Neural cell (in vitro differentiated cells): Measurements from ENCODE around the gene ZNF593. TPM values are rescaled to one million over a fixed set of nuclear protein-coding genes. Genes with fewer than 3 reads are reported as not detected.

Experiments used
- H2AFZ ChIP-seq: fragments of 200-600, 300-800 bp; sonication (generic), shearing (Covaris generic); 2 replicates; pipeline ENCODE4 v1.6.0; 2014; ENCODE audit warnings: low read depth, mild to moderate bottlenecking, antibody characterized with exemption, low read length, moderate library complexity
- H3F3A ChIP-seq: fragments of 200-600 bp; shearing (Covaris generic); 2 replicates; pipeline ENCODE4 v1.6.1; 2016; ENCODE audit warnings: mild to moderate bottlenecking, moderate library complexity, mixed read lengths, antibody characterized with exemption, low read length; ENCODE audit not compliant: insufficient read depth, poor library complexity, severe bottlenecking
- H3K27ac ChIP-seq: fragments of 200-600, 300-800 bp; sonication (generic), shearing (Covaris generic); 2 replicates; pipeline ENCODE4 v1.5.1; 2014; ENCODE audit warnings: mild to moderate bottlenecking, low read length, moderate library complexity
- H3K27me3 ChIP-seq: fragments of 300-800, 200-600 bp; sonication (generic), shearing (Covaris generic); 2 replicates; pipeline ENCODE4 v1.6.0; 2014; ENCODE audit warnings: mild to moderate bottlenecking, low read depth, low read length, moderate library complexity; ENCODE audit not compliant: insufficient read depth
- H3K36me3 ChIP-seq: fragments of 300-800, 200-600 bp; sonication (generic), shearing (Covaris generic); 2 replicates; pipeline ENCODE4 v1.5.1; 2014; ENCODE audit warnings: mild to moderate bottlenecking, antibody characterized with exemption, low read length, moderate library complexity; ENCODE audit not compliant: insufficient read depth
- H3K4me2 ChIP-seq: fragments of 300-800, 200-600 bp; sonication (generic), shearing (Covaris generic); 2 replicates; pipeline ENCODE4 v1.6.0; 2014; ENCODE audit warnings: mild to moderate bottlenecking, low read length
- H3K4me3 ChIP-seq: fragments of 300-800, 200-600 bp; sonication (generic), shearing (Covaris generic); 2 replicates; pipeline ENCODE4 v1.5.1; 2014; ENCODE audit warnings: mild to moderate bottlenecking, low read length, moderate library complexity
- H3K79me2 ChIP-seq: fragments of 200-600 bp; shearing (Covaris generic); replicated peaks from 2 replicates; pipeline ENCODE4 v1.6.0; 2014; ENCODE audit warnings: mild to moderate bottlenecking, low read length, moderate library complexity; ENCODE audit not compliant: insufficient read depth
- H3K9ac ChIP-seq: fragments of 300-800, 200-600 bp; sonication (generic), shearing (Covaris generic); 2 replicates; pipeline ENCODE4 v1.6.1; 2016; ENCODE audit warnings: mild to moderate bottlenecking, low read length, mixed read lengths
- H3K9me2 ChIP-seq: fragments of 200-600 bp; shearing (Covaris generic); 2 replicates; pipeline ENCODE4 v1.6.1; 2016; ENCODE audit warnings: mild to moderate bottlenecking, low read length, mixed read lengths; ENCODE audit not compliant: insufficient read depth
- H3K9me3 ChIP-seq: fragments of 200-600, 300-800 bp; sonication (generic), shearing (Covaris generic); 2 replicates; pipeline ENCODE4 v1.6.1; 2016; ENCODE audit warnings: mild to moderate bottlenecking, mixed run types, low read length, moderate library complexity, mixed read lengths
- H4K20me1 ChIP-seq: fragments of 200-600 bp; shearing (Covaris generic); 2 replicates; pipeline ENCODE4 v1.6.1; 2016; ENCODE audit warnings: mild to moderate bottlenecking, mixed run types; ENCODE audit not compliant: insufficient read depth
- EP300 ChIP-seq: fragments of 450-650 bp; conservative IDR thresholded peaks from 2 replicates; pipeline ENCODE4 v1.6.1; 2014; ENCODE audit warnings: antibody characterized with exemption, mild to moderate bottlenecking, moderate library complexity; ENCODE audit not compliant: poor library complexity, severe bottlenecking
- EZH2 ChIP-seq: fragments of 200-600, 300-800 bp; shearing (Covaris generic), sonication (generic); IDR thresholded peaks from 2 replicates; pipeline ENCODE4 v1.6.1; 2014; ENCODE audit warnings: antibody characterized with exemption, low read length, borderline replicate concordance, mild to moderate bottlenecking; ENCODE audit not compliant: insufficient read depth, poor library complexity, severe bottlenecking
- MXI1 ChIP-seq: fragments of 450-650 bp; conservative IDR thresholded peaks from 2 replicates; pipeline ENCODE4 v1.6.1; 2014; ENCODE audit warnings: antibody characterized with exemption, mild to moderate bottlenecking; ENCODE audit not compliant: poor library complexity, severe bottlenecking
- POLR2AphosphoS5 ChIP-seq: IDR thresholded peaks from 2 replicates; pipeline ENCODE4 v1.6.1; 2012
- RAD21 ChIP-seq: fragments of 450-650 bp; conservative IDR thresholded peaks from 2 replicates; pipeline ENCODE4 v1.6.1; 2014; ENCODE audit warnings: antibody characterized with exemption, mild to moderate bottlenecking, moderate library complexity
- SMC3 ChIP-seq: fragments of 450-650 bp; conservative IDR thresholded peaks from 2 replicates; pipeline ENCODE4 v1.6.1; 2014; ENCODE audit warnings: antibody characterized with exemption, mild to moderate bottlenecking, moderate library complexity; ENCODE audit not compliant: poor library complexity
- TAF1 ChIP-seq: IDR thresholded peaks from 2 replicates; pipeline ENCODE4 v1.6.1; 2012; ENCODE audit warnings: low read depth
- polyA plus RNA-seq: library from polyadenylated mRNA; depleted of rRNA; stranded (reverse); fragments of >200 nt; gene quantifications from 2 replicates; pipeline ENCODE4 v1.2.3, GENCODE V29; 2014
- TF ChIP-seq, protein P1 (sequence below): fragments of 450-650 bp; IDR thresholded peaks from 2 replicates; pipeline ENCODE4 v1.5.1; 2014; ENCODE audit warnings: antibody characterized with exemption, mild to moderate bottlenecking, moderate library complexity; ENCODE audit not compliant: poor library complexity, severe bottlenecking
- TF ChIP-seq, protein P2 (sequence below): IDR thresholded peaks from 2 replicates; pipeline ENCODE4 v1.6.1; 2012; ENCODE audit warnings: borderline replicate concordance

ZNF593 gene
- polyA plus RNA-seq, 1 donor from 2014 or later: 25.0 TPM

DNA sequence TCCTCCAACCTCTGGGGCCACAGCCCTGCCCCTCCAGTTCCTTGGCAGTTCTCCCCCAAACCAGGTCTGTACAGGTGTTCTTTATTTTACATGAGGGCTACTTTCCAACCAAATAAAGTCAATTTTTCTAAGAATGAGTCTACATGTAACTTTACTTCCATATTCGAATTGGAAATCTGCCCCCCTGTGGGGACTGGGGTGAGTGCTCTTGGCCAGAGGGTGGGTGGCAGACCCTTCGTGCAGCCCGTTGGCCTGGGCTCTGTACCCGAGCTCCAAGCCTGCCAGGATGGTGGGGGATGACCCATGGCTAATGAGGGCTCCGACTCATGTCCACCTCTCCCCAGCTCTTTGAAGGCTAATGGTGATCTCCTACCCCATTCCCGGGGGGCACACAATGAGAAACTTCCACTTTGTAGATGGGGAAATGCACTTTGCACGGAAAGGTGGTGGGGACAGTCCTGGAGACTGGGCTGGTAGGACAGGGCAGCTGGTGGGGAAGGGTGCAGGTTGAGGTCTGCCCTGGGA is 20.1 kb downstream of the ZNF593 start:
- Histone ChIP-seq H3F3A (no peaks in the 10 kb centered on the region), H3K9ac (no peak overlapping the region), H3K36me3 (no peaks in the 10 kb centered on the region), H3K79me2 (no peaks in the 10 kb centered on the region), H3K27me3 (no peaks in the 10 kb centered on the region), H4K20me1 (no peaks in the 10 kb centered on the region), H3K4me3 (no peak overlapping the region), H3K9me2 (no peaks in the 10 kb centered on the region), H3K27ac (no peak overlapping the region), H3K9me3 (no peaks in the 10 kb centered on the region), H2AFZ (no peak overlapping the region), H3K4me2 (no peak overlapping the region)
- TF ChIP-seq POLR2AphosphoS5 (no peak), EZH2 (no peak), MXI1 (no peak), RAD21 (no peak), SMC3 (no peak), TAF1 (no peak), EP300 (no peak)
- TF ChIP-seq, protein P1, sequence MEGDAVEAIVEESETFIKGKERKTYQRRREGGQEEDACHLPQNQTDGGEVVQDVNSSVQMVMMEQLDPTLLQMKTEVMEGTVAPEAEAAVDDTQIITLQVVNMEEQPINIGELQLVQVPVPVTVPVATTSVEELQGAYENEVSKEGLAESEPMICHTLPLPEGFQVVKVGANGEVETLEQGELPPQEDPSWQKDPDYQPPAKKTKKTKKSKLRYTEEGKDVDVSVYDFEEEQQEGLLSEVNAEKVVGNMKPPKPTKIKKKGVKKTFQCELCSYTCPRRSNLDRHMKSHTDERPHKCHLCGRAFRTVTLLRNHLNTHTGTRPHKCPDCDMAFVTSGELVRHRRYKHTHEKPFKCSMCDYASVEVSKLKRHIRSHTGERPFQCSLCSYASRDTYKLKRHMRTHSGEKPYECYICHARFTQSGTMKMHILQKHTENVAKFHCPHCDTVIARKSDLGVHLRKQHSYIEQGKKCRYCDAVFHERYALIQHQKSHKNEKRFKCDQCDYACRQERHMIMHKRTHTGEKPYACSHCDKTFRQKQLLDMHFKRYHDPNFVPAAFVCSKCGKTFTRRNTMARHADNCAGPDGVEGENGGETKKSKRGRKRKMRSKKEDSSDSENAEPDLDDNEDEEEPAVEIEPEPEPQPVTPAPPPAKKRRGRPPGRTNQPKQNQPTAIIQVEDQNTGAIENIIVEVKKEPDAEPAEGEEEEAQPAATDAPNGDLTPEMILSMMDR: no peak
- TF ChIP-seq, protein P2, sequence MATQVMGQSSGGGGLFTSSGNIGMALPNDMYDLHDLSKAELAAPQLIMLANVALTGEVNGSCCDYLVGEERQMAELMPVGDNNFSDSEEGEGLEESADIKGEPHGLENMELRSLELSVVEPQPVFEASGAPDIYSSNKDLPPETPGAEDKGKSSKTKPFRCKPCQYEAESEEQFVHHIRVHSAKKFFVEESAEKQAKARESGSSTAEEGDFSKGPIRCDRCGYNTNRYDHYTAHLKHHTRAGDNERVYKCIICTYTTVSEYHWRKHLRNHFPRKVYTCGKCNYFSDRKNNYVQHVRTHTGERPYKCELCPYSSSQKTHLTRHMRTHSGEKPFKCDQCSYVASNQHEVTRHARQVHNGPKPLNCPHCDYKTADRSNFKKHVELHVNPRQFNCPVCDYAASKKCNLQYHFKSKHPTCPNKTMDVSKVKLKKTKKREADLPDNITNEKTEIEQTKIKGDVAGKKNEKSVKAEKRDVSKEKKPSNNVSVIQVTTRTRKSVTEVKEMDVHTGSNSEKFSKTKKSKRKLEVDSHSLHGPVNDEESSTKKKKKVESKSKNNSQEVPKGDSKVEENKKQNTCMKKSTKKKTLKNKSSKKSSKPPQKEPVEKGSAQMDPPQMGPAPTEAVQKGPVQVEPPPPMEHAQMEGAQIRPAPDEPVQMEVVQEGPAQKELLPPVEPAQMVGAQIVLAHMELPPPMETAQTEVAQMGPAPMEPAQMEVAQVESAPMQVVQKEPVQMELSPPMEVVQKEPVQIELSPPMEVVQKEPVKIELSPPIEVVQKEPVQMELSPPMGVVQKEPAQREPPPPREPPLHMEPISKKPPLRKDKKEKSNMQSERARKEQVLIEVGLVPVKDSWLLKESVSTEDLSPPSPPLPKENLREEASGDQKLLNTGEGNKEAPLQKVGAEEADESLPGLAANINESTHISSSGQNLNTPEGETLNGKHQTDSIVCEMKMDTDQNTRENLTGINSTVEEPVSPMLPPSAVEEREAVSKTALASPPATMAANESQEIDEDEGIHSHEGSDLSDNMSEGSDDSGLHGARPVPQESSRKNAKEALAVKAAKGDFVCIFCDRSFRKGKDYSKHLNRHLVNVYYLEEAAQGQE: no peak

DNA sequence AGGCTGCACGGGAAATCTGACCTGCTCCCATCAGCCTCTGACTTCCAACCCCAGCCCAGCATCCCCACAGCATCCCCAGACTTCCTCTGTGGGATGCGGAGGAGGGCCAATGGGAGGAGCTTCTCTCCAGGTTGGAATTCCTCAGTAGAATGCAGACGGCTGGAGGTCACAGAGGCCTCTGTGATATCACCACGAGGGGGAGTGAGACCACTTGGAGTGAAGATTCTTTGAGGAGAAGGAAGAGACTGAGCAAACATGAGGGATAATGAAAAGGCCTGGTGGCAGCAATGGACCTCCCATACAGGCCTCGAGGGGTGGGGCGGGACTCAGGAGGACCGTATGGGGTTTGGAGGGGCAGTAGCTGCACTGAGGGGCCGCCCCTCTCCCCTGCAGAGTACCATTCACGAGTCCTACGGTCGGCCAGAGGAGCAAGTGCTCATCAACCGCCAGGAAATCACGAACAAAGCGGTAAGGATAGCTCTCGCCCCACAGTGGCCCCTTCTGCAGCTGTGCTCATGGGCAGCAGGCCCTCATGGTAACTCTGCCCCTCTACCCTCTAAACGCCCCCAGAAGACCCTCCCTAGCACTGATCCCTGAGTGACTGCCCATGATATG is 20.8 kb downstream of the ZNF593 start, which contains the start of gene CATSPER4:
CATSPER4 (plus strand) TSS at position 230 of the 615 bp plus-strand sequence; CDS start at position 256, 26 bp downstream.
- Histone ChIP-seq H3K9me3 (no peaks in the 10 kb centered on the region), H3K9me2 (no peaks in the 10 kb centered on the region), H3K36me3 (no peaks in the 10 kb centered on the region), H3K27ac (no peak within 1 kb of the TSS), H2AFZ (no peak within 1 kb of the TSS), H3K79me2 (no peaks in the 10 kb centered on the region), H3F3A (no peaks in the 10 kb centered on the region), H4K20me1 (no peaks in the 10 kb centered on the region), H3K4me3 (no peak within 1 kb of the TSS), H3K9ac (no peak within 1 kb of the TSS), H3K4me2 (no peak within 1 kb of the TSS), H3K27me3 (no peaks in the 10 kb centered on the region)
- TF ChIP-seq TAF1 (no peak), RAD21 (peak; percentile 19), EP300 (no peak), POLR2AphosphoS5 (no peak), MXI1 (no peak), EZH2 (no peak), SMC3 (no peak)
- TF ChIP-seq, protein P1: peak; percentile 24
- TF ChIP-seq, protein P2: no peak
